Panc1 (cell line): ENCODE results near the gene MRPL41. TPM values are rescaled to one million over a fixed set of nuclear protein-coding genes. Genes with fewer than 3 reads are reported as not detected.

Source experiments
- ATAC-seq: fragments of 200-7000 bp; cut with Tn5 transposase; 2 replicates; pipeline ENCODE4 v1.9.1; 2020; ENCODE audit warnings: mild to moderate bottlenecking, moderate library complexity
- BruUV-seq: library from RNA; stranded (reverse); fragments of 400-500 nt; replicated peaks from 2 replicates; lab custom pipeline; 2021; lab: Mats Ljungman, UMichigan
- CTCF ChIA-PET: fragments of 300-600 bp; sonication (Branson Sonifier 250); formaldehyde crosslinking; loops from one replicate; lab custom pipeline; 2022; ENCODE audit warnings: antibody characterized with exemption; lab: Charles Lee
- POLR2A ChIA-PET: fragments of 300-600 bp; sonication (Branson Sonifier 250); formaldehyde crosslinking; loops from one replicate; lab custom pipeline; 2022; ENCODE audit warnings: antibody characterized with exemption; lab: Charles Lee
- DNase-seq: peaks from one replicate; pipeline ENCODE4 v3.0.0-alpha.2; 2010; ENCODE audit warnings: low read depth, low spot score
- H3K27ac ChIP-seq: 2 replicates; pipeline ENCODE4 v1.5.1; 2011; ENCODE audit warnings: mild to moderate bottlenecking, low read length, inconsistent platforms
- H3K27me3 ChIP-seq: fragments of 200-500 bp; sonication (Bioruptor generic); 2 replicates; pipeline ENCODE4 v1.6.0; 2014; ENCODE audit warnings: low read length, inconsistent platforms; ENCODE audit not compliant: control insufficient read depth, insufficient read depth
- H3K36me3 ChIP-seq: fragments of 200-500 bp; sonication (Bioruptor generic); 2 replicates; pipeline ENCODE4 v1.5.1; 2014; ENCODE audit warnings: inconsistent platforms, mild to moderate bottlenecking, low read length, moderate library complexity; ENCODE audit not compliant: control insufficient read depth, insufficient read depth
- H3K4me1 ChIP-seq: 2 replicates; pipeline ENCODE4 v1.5.1; 2011; ENCODE audit warnings: inconsistent platforms, mild to moderate bottlenecking, low read length, moderate library complexity; ENCODE audit not compliant: control insufficient read depth, insufficient read depth
- H3K4me3 ChIP-seq, 2 experiments: 2 replicates each; pipeline ENCODE4 v1.5.1; 2011 to 2012; ENCODE audit warnings: low read depth in 2 of 2, low read length in 2 of 2, mild to moderate bottlenecking in 2 of 2, inconsistent platforms in 1 of 2, moderate library complexity in 1 of 2
- H3K9me3 ChIP-seq: fragments of 200-500 bp; sonication (Bioruptor generic); 2 replicates; pipeline ENCODE4 v1.5.1; 2014; ENCODE audit warnings: low read depth, mild to moderate bottlenecking, inconsistent platforms, low read length, moderate library complexity; ENCODE audit not compliant: control insufficient read depth, insufficient read depth
- POLR2AphosphoS5 ChIP-seq: IDR thresholded peaks from 2 replicates; pipeline ENCODE4 v1.6.1; 2012; ENCODE audit warnings: mild to moderate bottlenecking, low read depth, low read length, moderate library complexity
- SIN3A ChIP-seq: IDR thresholded peaks from 2 replicates; pipeline ENCODE4 v1.6.1; 2012; ENCODE audit warnings: low read depth, mild to moderate bottlenecking, low read length, moderate library complexity, borderline replicate concordance; ENCODE audit not compliant: insufficient read depth
- TCF7L2 ChIP-seq: IDR thresholded peaks from 2 replicates; pipeline ENCODE4 v1.6.1; 2011; ENCODE audit warnings: mild to moderate bottlenecking, low read depth, low read length, inconsistent platforms
- in situ Hi-C: cut with HindIII; loops from 2 replicates; pipeline ENCODE4 v1.10.0; 2016; ENCODE audit warnings: low sequenced_read_pairs, low pct_unique_long_range_greater_than_20kb
- intact Hi-C: fragments of 100-400 bp; cut with micrococcal nuclease; formaldehyde crosslinking; loops from one replicate; pipeline ENCODE4 v1.10.0; 2022; ENCODE audit not compliant: unreplicated experiment
- total RNA-seq: library from RNA; stranded (reverse); gene quantifications from one replicate; pipeline ENCODE4 v1.2.1, GENCODE V29; 2021; ENCODE audit not compliant: unreplicated experiment
- TF ChIP-seq, protein P1 (sequence below), 2 experiments: IDR thresholded peaks; 2 replicates each; pipeline ENCODE4 v1.6.1; 2011 to 2012; ENCODE audit warnings: low read depth in 2 of 2, control low read depth in 1 of 2, low read length in 1 of 2, mild to moderate bottlenecking in 1 of 2, moderate library complexity in 1 of 2; ENCODE audit not compliant: insufficient read depth in 1 of 2
- TF ChIP-seq, protein P2 (sequence below): fragments of 450-650 bp; IDR thresholded peaks from 2 replicates; pipeline ENCODE4 v1.5.1; 2017; ENCODE audit warnings: mild to moderate bottlenecking

The MRPL41 gene
- total RNA-seq, 1 experiment from 2014 or later: 86.4 TPM

DNA sequence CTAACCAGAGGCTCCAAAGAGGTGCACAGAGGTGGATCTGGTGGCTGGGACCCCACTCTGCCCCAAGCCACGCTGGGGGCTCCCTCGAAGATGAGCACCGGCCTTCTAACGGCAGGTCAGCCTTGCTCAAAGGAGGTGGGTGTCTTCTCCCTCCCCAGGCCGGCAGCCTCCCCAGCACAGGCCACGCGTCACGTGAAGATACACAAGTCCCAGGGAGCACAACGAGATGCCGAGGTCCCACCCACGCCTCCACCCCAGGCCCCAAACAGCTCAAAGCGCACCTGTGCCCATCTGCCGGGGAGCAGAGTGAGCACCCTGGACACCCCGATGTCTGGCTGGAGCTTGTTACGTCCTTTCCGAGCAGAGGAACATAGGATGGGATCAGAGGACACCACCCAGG lies 13.6 kb upstream of the MRPL41 start:
- ATAC-seq: no peak
- in situ Hi-C loops (no loop called here), intact Hi-C loops (no loop called here)
- POLR2A ChIA-PET: no interaction called here
- TF ChIP-seq, protein P1, sequence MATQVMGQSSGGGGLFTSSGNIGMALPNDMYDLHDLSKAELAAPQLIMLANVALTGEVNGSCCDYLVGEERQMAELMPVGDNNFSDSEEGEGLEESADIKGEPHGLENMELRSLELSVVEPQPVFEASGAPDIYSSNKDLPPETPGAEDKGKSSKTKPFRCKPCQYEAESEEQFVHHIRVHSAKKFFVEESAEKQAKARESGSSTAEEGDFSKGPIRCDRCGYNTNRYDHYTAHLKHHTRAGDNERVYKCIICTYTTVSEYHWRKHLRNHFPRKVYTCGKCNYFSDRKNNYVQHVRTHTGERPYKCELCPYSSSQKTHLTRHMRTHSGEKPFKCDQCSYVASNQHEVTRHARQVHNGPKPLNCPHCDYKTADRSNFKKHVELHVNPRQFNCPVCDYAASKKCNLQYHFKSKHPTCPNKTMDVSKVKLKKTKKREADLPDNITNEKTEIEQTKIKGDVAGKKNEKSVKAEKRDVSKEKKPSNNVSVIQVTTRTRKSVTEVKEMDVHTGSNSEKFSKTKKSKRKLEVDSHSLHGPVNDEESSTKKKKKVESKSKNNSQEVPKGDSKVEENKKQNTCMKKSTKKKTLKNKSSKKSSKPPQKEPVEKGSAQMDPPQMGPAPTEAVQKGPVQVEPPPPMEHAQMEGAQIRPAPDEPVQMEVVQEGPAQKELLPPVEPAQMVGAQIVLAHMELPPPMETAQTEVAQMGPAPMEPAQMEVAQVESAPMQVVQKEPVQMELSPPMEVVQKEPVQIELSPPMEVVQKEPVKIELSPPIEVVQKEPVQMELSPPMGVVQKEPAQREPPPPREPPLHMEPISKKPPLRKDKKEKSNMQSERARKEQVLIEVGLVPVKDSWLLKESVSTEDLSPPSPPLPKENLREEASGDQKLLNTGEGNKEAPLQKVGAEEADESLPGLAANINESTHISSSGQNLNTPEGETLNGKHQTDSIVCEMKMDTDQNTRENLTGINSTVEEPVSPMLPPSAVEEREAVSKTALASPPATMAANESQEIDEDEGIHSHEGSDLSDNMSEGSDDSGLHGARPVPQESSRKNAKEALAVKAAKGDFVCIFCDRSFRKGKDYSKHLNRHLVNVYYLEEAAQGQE (IDR thresholded peaks at IDR 0.05; ENCODE audit: insufficient read depth in 1 of 2, low read depth in 2 of 2, low read length in 1 of 2): no peak
- TF ChIP-seq, protein P2, sequence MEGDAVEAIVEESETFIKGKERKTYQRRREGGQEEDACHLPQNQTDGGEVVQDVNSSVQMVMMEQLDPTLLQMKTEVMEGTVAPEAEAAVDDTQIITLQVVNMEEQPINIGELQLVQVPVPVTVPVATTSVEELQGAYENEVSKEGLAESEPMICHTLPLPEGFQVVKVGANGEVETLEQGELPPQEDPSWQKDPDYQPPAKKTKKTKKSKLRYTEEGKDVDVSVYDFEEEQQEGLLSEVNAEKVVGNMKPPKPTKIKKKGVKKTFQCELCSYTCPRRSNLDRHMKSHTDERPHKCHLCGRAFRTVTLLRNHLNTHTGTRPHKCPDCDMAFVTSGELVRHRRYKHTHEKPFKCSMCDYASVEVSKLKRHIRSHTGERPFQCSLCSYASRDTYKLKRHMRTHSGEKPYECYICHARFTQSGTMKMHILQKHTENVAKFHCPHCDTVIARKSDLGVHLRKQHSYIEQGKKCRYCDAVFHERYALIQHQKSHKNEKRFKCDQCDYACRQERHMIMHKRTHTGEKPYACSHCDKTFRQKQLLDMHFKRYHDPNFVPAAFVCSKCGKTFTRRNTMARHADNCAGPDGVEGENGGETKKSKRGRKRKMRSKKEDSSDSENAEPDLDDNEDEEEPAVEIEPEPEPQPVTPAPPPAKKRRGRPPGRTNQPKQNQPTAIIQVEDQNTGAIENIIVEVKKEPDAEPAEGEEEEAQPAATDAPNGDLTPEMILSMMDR: no peak
- TF ChIP-seq SIN3A: no peak
- no peak for TF ChIP-seq TCF7L2
- TF ChIP-seq POLR2AphosphoS5: no peak
- DNase-seq: no peak
- H3K27me3 ChIP-seq: no peaks in the 10 kb centered on the region
- H3K9me3 ChIP-seq: no peaks in the 10 kb centered on the region
- H3K27ac ChIP-seq: no peak overlapping the region
- no TSS peak for BruUV-seq
- no peak overlapping the region for H3K4me3 ChIP-seq
- no peaks in the 10 kb centered on the region for H3K36me3 ChIP-seq
- CTCF ChIA-PET: no interaction called here
- peaks cover 7% of the 10 kb centered on the region; the same call in 1 of the 2 replicates for H3K4me1 ChIP-seq

DNA sequence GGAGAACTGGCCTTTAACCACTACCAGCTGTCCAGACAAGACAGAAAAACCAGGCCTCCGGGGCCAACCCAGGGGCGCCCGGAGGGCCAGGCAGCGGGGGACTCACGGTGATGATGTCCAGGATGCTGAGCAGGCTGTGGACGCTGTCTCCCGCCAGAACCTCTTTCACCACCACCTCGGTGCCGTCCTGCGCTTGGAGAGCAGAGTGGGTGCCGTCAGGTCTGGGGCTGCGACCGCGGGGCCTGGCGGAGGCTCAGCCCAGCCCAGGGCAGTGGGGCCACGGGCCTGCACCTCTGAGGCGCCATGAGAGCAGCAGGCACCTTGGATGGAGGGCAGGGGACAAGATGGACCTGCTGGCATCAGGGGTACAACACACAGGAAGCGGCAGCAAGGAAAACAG lies 11.1 kb upstream of the MRPL41 start:
- no peak for DNase-seq
- no peaks in the 10 kb centered on the region for H3K27me3 ChIP-seq
- ATAC-seq: peak; percentile 30; the same call in 1 of the 2 replicates
- POLR2A ChIA-PET: no interaction called here
- H3K27ac ChIP-seq: no peak overlapping the region
- no peaks in the 10 kb centered on the region for H3K4me1 ChIP-seq
- intact Hi-C loops: no loop called here
- H3K4me3 ChIP-seq: no peak overlapping the region
- H3K9me3 ChIP-seq: no peaks in the 10 kb centered on the region
- CTCF ChIA-PET: no interaction called here
- H3K36me3 ChIP-seq: no peaks in the 10 kb centered on the region
- in situ Hi-C loops: no loop called here
- TF ChIP-seq POLR2AphosphoS5: no peak
- TF ChIP-seq SIN3A: no peak
- TF ChIP-seq, protein P1 (IDR thresholded peaks at IDR 0.05; ENCODE audit: insufficient read depth in 1 of 2, low read depth in 2 of 2, low read length in 1 of 2): no peak
- TF ChIP-seq, protein P2: no peak
- no peak for TF ChIP-seq TCF7L2
- BruUV-seq: no TSS peak
